ENCODE measurements around the gene LOXL1. TPM values are rescaled to one million over a fixed set of nuclear protein-coding genes. Genes with fewer than 3 reads are reported as not detected.

Gene LOXL1
- polyA plus RNA-seq (ENCODE audit: insufficient read length in 4 of 4): 10 to 100 TPM; 72.6 to 86.1 (median 81.9) TPM

GRCh38 chr15:73926219-73927002, at the start of gene LOXL1:
LOXL1 (plus strand) TSS chr15:73926462; CDS start chr15:73926784, 322 bp downstream.
- DNase-seq (ENCODE audit: low read depth in 4 of 4, low spot score in 2 of 4): peak in 2 of 4 donors; percentile 68 to 69

DNA sequence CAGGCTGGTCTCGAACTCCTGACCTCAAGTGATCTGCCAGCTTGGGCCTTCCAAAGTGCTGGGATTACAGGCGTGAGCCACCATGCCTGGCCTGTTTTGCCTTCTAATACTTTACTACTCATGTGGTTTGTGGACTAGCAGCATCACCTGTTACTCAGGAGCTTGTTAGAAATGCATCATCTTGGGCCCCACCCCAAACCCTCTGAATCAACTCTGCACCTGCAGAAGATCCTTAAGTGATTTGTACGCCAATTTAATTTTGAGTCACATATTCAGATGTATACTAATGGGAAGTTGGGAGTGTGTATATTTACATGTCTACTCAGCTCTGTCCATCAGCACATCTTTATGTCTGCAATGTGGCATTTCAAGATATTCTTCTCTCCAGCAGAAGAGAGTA, 46.8 kb upstream of the LOXL1 start:
- DNase-seq (ENCODE audit: low read depth in 4 of 4, low spot score in 2 of 4): no peak

DNA sequence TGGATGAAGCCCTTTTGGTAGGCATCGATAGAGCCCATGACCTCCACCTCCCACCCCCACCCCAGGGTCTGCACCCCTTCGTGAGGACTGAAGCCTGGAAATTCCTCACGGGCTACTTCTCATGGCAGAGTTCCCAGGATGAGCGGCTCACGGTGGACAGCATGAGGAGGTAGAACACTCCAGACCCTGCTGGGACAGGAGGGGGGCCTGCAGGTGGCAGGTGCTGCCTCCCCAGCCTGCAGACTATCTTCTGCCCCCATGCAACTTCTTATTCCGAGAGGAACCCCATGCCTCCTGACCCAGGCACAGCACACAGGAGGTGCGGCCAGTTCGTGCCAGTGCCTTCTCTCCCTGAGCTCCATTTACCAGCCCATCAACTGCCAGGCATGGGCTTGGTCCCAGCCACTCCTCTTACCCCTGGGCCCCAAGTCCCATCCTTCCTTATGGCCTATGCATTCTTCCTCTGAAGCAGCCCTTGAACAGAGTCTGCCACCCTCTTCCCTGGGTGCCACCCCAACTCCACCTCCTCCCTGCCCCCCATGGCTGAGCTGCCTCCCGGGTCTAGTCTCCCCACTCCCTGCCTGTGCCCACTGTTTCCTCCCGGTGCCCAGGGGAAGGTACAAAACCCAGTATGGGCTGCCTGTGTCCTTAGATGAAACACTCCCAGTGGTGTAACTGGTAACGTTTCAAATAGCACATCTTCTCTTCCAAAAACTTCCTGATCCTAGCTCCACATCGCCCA, 44.5 kb upstream of the LOXL1 start:
- no peak for DNase-seq (ENCODE audit: low read depth in 4 of 4, low spot score in 2 of 4)

DNA sequence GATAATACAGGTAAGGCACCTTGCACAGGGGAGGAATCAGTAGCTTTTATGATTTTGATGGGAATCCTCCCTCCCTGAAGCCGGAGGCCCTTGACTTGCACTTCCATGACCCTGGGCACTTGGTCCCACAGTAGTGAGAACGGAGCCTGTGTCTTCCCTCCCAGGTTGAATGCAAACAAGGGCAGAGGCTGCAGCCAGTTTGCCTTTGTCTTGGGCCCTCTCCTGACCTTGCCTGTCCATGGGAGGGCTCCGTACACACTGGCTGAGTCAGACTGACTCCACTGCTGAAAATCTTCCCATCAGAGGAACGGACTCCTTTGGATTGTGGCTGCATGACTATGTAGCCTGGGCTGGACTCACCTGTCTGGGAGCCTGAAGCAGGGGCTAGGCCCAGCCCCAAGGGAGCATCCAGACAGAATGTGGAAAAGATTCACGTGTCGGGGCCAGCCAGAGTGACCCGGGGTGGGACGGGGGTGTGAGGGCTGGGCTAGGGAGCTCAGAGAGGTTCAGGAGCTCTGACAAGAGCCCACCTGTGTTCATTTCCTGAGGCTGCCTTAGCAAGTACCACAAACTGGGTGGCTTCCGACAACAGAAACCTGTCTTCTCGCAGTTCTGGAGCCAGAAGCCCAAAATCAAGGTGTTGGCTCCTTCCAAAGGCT, 43.4 kb upstream of the LOXL1 start:
- no peak for DNase-seq (ENCODE audit: low read depth in 4 of 4, low spot score in 2 of 4)

DNA sequence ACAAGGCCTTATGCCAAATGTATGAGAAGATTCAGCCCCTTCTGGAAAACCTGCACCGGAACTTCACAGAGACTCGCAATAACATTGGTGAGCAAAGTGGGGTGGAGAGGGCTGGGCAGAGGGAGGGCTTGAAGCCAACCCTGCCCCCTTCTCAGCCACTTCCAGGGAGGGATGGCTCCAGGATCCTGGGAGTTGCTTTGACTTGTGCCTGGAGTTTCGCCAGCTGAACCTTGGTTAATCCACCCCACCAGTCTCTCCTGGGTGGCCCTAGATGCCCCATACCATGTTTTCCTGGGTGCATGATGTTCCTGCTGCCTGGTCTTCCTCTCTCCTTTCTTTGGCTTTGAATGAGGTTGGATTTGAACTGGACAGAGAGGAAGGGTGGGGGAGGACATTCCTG, 42.1 kb upstream of the LOXL1 start:
- DNase-seq (ENCODE audit: low read depth in 4 of 4, low spot score in 2 of 4): no peak

- DNase-seq (ENCODE audit: low read depth in 4 of 4, low spot score in 2 of 4): no peak
Measured at GRCh38 chr15:73885954-73886700, 40.1 kb upstream of the LOXL1 start.

GRCh38 chr15:73886717-73887345, 39.4 kb upstream of the LOXL1 start:
- no peak for DNase-seq (ENCODE audit: low read depth in 4 of 4, low spot score in 2 of 4)

DNA sequence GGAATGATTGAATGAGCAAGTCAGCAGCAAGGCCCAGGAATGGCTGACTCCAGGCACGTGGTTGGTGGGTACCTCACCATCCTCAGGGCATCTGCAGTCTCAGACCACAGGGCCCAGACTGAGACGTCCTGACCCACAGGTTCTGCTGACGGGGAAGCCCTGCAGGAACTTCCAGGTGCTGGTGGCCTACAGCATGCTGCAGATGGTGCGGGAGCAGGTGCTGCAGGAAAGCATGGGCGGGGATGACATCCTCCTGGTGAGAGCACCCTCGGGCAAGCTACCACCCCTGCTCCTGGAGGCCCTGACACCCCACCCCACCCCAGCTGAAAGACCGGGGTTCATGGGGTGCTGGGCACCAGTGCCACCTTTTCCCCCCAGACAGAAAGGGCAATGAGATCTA, 38.8 kb upstream of the LOXL1 start:
- DNase-seq (ENCODE audit: low read depth in 4 of 4, low spot score in 2 of 4): no peak

- DNase-seq (ENCODE audit: low read depth in 4 of 4, low spot score in 2 of 4): no peak
Measured at GRCh38 chr15:73888224-73889041, 37.8 kb upstream of the LOXL1 start.

GRCh38 chr15:73889053-73889761, 37.1 kb upstream of the LOXL1 start:
- no peak for DNase-seq (ENCODE audit: low read depth in 4 of 4, low spot score in 2 of 4)

DNA sequence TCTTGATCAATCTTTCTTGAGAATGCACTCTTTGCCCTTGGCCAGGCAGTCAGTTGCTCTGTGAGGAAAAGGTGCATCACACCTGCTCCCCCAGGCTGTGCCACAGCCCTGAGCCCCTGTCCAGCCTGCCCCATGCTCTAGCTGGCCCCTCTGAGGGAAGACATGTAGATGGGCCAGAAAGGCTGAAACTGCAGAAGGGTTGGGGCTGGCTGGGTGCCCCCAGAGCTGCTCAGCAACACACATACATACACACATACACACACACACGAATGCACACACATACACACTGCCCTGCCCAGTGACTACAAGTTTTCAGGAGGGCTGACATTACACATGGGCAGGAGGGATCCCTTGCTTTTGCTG, 36.5 kb upstream of the LOXL1 start:
- no peak for DNase-seq (ENCODE audit: low read depth in 4 of 4, low spot score in 2 of 4)

GRCh38 chr15:73891328-73892315, 34.6 kb upstream of the LOXL1 start:
- DNase-seq (ENCODE audit: low read depth in 4 of 4, low spot score in 2 of 4): no peak

GRCh38 chr15:73892446-73893226, 33.6 kb upstream of the LOXL1 start:
- DNase-seq (ENCODE audit: low read depth in 4 of 4, low spot score in 2 of 4): no peak

DNA sequence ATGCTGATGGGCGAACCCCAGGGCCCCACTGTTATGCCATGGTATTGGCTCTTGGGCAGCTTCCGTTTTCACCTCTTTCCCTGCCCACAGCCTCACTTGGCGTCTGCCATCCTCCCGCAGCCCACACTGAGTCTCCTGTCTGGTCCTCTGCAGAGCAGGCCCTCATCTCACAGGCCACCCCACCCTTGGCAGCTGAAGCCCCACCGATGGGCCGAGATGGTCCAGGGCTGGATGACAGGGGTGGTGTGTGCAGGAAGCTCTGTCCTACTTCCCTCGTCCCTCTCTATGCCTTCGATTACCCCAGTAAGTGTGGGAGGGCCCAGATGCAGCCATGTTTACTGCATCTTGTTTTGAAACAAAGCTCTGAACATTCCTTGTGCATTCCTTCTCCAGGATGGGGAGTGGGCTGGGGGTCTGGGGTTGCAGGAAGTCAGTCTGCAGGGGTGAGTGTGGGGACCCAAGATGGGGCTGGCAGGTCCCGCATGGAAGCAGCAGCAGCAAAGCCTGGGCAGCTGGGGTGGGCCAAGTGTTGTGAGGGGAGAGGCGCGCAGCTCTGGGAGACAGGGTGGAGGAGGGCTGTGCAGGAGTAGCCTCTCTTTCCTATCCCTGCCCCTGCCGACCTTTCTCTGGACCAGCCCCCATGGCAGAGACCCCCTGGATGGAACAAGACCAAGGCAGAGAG, 32.0 kb upstream of the LOXL1 start:
- no peak for DNase-seq (ENCODE audit: low read depth in 4 of 4, low spot score in 2 of 4)

DNA sequence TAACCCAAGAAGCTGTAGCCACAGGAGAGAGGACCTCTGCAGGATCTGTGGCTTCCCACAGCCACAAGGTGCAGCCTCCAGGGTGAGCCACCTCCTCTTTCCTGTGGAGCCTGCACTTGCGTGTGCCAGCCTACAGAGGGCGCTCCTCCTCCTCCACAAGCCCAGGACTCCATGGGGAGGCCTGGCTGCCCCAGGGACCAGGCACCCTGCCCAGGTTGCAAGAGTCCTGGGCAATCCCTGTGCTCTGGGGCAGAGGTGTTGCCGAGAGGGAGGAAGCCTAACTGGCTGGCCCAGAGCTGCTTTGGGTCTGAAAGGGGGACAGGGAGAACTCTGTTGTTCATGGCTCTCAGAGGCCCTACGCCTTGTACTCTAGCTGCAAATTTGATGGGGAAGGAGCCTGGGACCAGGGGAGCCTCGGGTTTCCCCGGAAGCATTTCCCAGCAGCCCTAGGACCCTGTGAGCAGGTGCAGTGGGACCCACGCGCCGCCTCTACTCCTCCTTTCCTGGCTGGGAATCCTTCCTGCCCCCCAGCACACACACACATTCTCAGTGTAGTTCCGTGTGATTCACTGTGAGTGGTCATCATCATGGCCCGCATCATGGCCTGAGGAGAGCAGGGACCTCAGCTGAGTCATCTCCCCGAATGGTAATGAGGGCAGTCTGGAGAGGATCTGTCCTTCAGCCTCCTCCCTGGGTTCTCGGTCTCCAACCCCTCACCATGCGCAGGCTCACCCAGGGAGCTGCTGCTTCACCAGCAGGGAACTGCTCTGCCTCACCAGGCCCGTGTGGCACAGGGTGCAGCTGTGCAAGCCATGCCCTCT, 28.6 kb upstream of the LOXL1 start:
- DNase-seq (ENCODE audit: low read depth in 4 of 4, low spot score in 2 of 4): no peak

Data from left renal cortex interstitium (tissue), 4 donors.